ENCODE measurements around the gene TUFT1. TPM values are rescaled to one million over a fixed set of nuclear protein-coding genes. Genes with fewer than 3 reads are reported as not detected.

The TUFT1 gene
- total and polyA plus RNA-seq, 9 of the 15 experiments (the other 6 are each of a cell fraction or from before 2014, with no cell fraction given), result 0.54 to 2.0 (median 1.7) TPM

DNA sequence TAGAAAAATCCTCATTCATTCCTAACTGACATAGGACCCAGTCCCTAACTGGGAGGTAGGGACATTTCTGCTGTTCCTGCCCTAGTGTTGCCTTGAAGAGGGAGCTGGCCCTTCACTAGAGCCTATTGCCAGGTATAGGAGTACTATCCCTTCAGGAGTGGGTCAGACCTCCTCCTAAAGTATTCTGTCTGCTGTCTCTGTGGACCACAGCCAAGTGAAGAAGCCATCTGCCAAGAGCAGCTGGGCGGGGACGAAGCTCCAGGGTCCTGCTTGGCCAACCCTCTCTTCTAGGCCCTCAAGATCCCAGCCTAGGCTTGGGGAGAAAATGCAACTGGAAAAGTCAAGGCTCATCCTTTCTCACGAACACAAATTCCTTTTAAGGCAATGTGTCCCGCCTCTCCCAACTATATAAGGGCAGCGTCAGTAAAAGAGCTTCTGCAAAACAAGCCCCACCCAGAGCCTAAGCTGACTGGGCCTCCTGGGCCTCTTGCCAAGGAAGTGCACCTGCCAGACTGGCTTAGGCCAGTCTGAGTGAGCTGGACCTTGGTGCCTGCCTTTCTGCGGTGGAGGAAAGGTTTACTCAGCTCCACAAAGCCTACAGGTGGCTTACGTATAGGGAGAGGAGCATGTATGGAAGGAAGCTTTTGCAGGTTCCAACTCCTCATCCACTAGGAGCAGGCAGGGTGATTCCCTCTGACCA, 638 bp upstream of the TUFT1 start (continued):
- no peak for TF ChIP-seq MXI1 (IDR thresholded peaks at IDR 0.05; ENCODE audit: low read depth, low read length)
- no peak for TF ChIP-seq NFE2L1 (tag; IDR thresholded peaks at IDR 0.05; ENCODE audit: borderline replicate concordance, low read depth)
- TF ChIP-seq SRSF9 (IDR thresholded peaks at IDR 0.05; ENCODE audit: borderline replicate concordance, low read depth, low read length), result no peak
- no peak for TF ChIP-seq NR3C1 (CRISPR knock-in tag; IDR thresholded peaks at IDR 0.05)
- no peak for TF ChIP-seq GATAD2B (IDR thresholded peaks at IDR 0.05; ENCODE audit: borderline replicate concordance)
- TF ChIP-seq ZSCAN29 (IDR thresholded peaks at IDR 0.05), result no peak
- TF ChIP-seq MYC (IDR thresholded peaks at IDR 0.05; ENCODE audit: low read depth, low read length), result no peak
- no peak for TF ChIP-seq MYC (CRISPR knock-in tag; IDR thresholded peaks at IDR 0.05; ENCODE audit: borderline replicate concordance, low read depth)
- no peak for TF ChIP-seq ZNF695 (CRISPR knock-in tag; IDR thresholded peaks at IDR 0.05)
- TF ChIP-seq ZNF77 (CRISPR knock-in tag; IDR thresholded peaks at IDR 0.05), result no peak
- no peak for TF ChIP-seq CSDE1 (IDR thresholded peaks at IDR 0.05)
- TF ChIP-seq HEY1 (CRISPR knock-in tag; IDR thresholded peaks at IDR 0.05; ENCODE audit: borderline replicate concordance), result no peak
- no peak for TF ChIP-seq PURB (CRISPR knock-in tag; IDR thresholded peaks at IDR 0.05; ENCODE audit: low read depth)
- TF ChIP-seq, protein P1, sequence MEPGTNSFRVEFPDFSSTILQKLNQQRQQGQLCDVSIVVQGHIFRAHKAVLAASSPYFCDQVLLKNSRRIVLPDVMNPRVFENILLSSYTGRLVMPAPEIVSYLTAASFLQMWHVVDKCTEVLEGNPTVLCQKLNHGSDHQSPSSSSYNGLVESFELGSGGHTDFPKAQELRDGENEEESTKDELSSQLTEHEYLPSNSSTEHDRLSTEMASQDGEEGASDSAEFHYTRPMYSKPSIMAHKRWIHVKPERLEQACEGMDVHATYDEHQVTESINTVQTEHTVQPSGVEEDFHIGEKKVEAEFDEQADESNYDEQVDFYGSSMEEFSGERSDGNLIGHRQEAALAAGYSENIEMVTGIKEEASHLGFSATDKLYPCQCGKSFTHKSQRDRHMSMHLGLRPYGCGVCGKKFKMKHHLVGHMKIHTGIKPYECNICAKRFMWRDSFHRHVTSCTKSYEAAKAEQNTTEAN (CRISPR knock-in tag; IDR thresholded peaks at IDR 0.05), result no peak
- TF ChIP-seq FOXK2 (conservative IDR thresholded peaks at IDR 0.05 in 1 of 2, IDR thresholded peaks at IDR 0.05 in 1 of 2; ENCODE audit: low read depth in 2 of 2), result no peak
- TF ChIP-seq ZKSCAN3 (CRISPR knock-in tag; IDR thresholded peaks at IDR 0.05), result no peak
- TF ChIP-seq SOX6 (IDR thresholded peaks at IDR 0.05), result peak; percentile 56; the same call in 1 of the 2 replicates
- TF ChIP-seq BRD9 (IDR thresholded peaks at IDR 0.05; ENCODE audit: low read depth, partially characterized antibody), result peak; percentile 53
- TF ChIP-seq, protein P2, sequence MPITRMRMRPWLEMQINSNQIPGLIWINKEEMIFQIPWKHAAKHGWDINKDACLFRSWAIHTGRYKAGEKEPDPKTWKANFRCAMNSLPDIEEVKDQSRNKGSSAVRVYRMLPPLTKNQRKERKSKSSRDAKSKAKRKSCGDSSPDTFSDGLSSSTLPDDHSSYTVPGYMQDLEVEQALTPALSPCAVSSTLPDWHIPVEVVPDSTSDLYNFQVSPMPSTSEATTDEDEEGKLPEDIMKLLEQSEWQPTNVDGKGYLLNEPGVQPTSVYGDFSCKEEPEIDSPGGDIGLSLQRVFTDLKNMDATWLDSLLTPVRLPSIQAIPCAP (CRISPR knock-in tag; IDR thresholded peaks at IDR 0.05; ENCODE audit: borderline replicate concordance), result no peak
- no peak for TF ChIP-seq TBL1XR1 (IDR thresholded peaks at IDR 0.05; ENCODE audit: low read length in 2 of 2)
- no peak for TF ChIP-seq MECOM (CRISPR knock-in tag; IDR thresholded peaks at IDR 0.05)
- no peak for TF ChIP-seq SRSF1 (IDR thresholded peaks at IDR 0.05; ENCODE audit: low read depth, low read length)
- peak; percentile 3 to 50; a peak in 3 of 4 replicates for TF ChIP-seq MAZ (CRISPR knock-in tag; conservative IDR thresholded peaks at IDR 0.05 in 1 of 2, IDR thresholded peaks at IDR 0.05 in 1 of 2)
- no peak for TF ChIP-seq HMGN3 (IDR thresholded peaks at IDR 0.05; ENCODE audit: borderline replicate concordance, extremely low read depth, insufficient read length, low read depth, low read length)
- no peak for TF ChIP-seq THRAP3 (IDR thresholded peaks at IDR 0.05; ENCODE audit: borderline replicate concordance)
- TF ChIP-seq, protein P3, sequence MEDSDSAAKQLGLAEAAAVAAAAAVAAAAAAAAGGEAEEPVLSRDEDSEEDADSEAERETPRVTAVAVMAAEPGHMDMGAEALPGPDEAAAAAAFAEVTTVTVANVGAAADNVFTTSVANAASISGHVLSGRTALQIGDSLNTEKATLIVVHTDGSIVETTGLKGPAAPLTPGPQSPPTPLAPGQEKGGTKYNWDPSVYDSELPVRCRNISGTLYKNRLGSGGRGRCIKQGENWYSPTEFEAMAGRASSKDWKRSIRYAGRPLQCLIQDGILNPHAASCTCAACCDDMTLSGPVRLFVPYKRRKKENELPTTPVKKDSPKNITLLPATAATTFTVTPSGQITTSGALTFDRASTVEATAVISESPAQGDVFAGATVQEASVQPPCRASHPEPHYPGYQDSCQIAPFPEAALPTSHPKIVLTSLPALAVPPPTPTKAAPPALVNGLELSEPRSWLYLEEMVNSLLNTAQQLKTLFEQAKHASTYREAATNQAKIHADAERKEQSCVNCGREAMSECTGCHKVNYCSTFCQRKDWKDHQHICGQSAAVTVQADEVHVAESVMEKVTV (CRISPR knock-in tag; IDR thresholded peaks at IDR 0.05), result no peak
- TF ChIP-seq ZNF217 (CRISPR knock-in tag; IDR thresholded peaks at IDR 0.05), result no peak
- no peak for TF ChIP-seq EGR1 (conservative IDR thresholded peaks at IDR 0.05)

All from K562 (cell line).